ENCODE measurements around the gene TRMT112. TPM values are rescaled to one million over a fixed set of nuclear protein-coding genes. Genes with fewer than 3 reads are reported as not detected.

Gene TRMT112
- total RNA-seq, 1 donor from 2014 or later: 156 TPM

DNA sequence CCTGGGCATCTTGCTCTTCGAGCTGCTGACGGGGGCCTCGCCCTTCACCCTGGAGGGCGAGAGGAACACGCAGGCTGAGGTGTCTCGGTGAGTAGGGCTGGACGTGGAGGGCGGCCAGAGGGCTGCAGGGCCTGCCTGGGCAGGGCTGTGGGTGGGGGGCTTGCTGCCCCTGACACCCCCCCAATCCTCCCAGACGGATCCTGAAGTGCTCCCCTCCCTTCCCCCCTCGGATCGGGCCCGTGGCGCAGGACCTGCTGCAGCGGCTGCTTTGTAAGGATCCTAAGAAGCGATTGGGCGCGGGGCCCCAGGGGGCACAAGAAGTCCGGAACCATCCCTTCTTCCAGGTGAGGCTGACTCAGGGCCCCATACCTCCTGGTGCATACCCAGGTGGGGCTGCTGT lies 44.3 kb upstream of the TRMT112 start:
- H3K4me1 Mint-ChIP-seq: peaks cover 42% of the 10 kb centered on the region
- TF ChIP-seq, protein P1, sequence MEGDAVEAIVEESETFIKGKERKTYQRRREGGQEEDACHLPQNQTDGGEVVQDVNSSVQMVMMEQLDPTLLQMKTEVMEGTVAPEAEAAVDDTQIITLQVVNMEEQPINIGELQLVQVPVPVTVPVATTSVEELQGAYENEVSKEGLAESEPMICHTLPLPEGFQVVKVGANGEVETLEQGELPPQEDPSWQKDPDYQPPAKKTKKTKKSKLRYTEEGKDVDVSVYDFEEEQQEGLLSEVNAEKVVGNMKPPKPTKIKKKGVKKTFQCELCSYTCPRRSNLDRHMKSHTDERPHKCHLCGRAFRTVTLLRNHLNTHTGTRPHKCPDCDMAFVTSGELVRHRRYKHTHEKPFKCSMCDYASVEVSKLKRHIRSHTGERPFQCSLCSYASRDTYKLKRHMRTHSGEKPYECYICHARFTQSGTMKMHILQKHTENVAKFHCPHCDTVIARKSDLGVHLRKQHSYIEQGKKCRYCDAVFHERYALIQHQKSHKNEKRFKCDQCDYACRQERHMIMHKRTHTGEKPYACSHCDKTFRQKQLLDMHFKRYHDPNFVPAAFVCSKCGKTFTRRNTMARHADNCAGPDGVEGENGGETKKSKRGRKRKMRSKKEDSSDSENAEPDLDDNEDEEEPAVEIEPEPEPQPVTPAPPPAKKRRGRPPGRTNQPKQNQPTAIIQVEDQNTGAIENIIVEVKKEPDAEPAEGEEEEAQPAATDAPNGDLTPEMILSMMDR (IDR thresholded peaks at IDR 0.05): no peak
- ChIA-PET POLR2A (no interaction called here), CTCF (interaction anchor here (1.8 kb wide), 1 partner anchor 44 kb away, joined by 12 read pairs; the partner anchor contains the start of genes PRDX5 and TRMT112)
- no peak overlapping the region for H3K4me3 Mint-ChIP-seq
- ATAC-seq (ENCODE audit: low read depth) (no peak), DNase-seq (no peak)
- intact Hi-C loops (cut with micrococcal nuclease): loop anchor here (5.0 kb wide), 1 partner anchor 291 kb away; no protein-coding TSS in a partner anchor
- no peaks in the 10 kb centered on the region for H3K9me3 Mint-ChIP-seq
- peaks cover 50% of the 10 kb centered on the region for H3K36me3 Mint-ChIP-seq (ENCODE audit: low read depth)
- H3K27me3 Mint-ChIP-seq: no peaks in the 10 kb centered on the region
- H3K27ac Mint-ChIP-seq: peak overlapping the region; percentile 8

- Mint-ChIP-seq H3K4me1 (peaks cover 45% of the 10 kb centered on the region), H3K9me3 (no peaks in the 10 kb centered on the region), H3K27ac (no peak overlapping the region), H3K36me3 (ENCODE audit: low read depth) (peaks cover 46% of the 10 kb centered on the region), H3K27me3 (no peaks in the 10 kb centered on the region), H3K4me3 (peak overlapping the region; percentile 82)
- CTCF ChIA-PET: interaction anchor here (1.0 to 2.2 kb wide), 5 partner anchors 19 to 382 kb away, joined by 3 to 12 read pairs (median 6); partner anchors contain the start of genes CCDC88B, PRDX5 and TRMT112
- intact Hi-C loops (cut with micrococcal nuclease): loop anchor here (5.0 kb wide), 1 partner anchor 292 kb away; no protein-coding TSS in a partner anchor
- POLR2A ChIA-PET: interaction anchor here (0.6 to 2.8 kb wide), 3 partner anchors 18 to 51 kb away, joined by 4 to 19 read pairs (median 5); partner anchors contain the start of genes PRDX5 and TRMT112
- ATAC-seq (ENCODE audit: low read depth): no peak
- TF ChIP-seq, protein P1 (IDR thresholded peaks at IDR 0.05): no peak
- no peak for DNase-seq
Observed at GRCh38 chr11:64360448-64360921, 43.1 kb upstream of the TRMT112 start.

DNA sequence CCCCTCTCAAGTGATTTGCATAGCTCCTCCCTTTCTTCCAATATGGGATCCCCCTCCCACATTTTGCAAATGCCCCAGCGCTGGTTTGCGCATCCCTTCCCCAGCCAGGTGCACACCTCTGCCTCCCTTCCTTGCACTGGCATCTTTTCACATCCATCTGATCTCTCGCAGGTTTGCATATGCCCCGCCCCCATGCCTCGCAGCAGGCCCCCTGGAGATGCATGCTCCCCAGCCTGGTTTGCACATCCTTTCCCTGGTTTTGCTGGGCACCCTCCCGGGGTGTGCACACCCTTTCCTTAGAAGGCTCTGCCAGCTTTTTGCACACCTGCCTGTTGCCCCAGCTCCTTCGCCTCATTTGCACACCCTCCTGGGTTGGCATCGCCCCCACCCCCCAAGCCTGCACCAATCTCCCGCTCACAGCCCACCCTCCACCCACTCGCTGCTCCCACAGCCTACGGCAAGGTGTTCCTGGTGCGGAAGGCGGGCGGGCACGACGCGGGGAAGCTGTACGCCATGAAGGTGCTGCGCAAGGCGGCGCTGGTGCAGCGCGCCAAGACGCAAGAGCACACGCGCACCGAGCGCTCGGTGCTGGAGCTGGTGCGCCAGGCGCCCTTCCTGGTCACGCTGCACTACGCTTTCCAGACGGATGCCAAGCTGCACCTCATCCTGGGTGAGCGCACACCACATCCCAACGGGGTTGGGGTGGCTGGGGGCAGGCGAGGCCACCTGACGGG lies 42.5 kb upstream of the TRMT112 start:
- Mint-ChIP-seq H3K9me3 (no peaks in the 10 kb centered on the region), H3K4me3 (peak overlapping the region; percentile 82), H3K4me1 (peaks cover 50% of the 10 kb centered on the region), H3K27me3 (no peaks in the 10 kb centered on the region), H3K27ac (peak overlapping the region; percentile 53), H3K36me3 (ENCODE audit: low read depth) (peaks cover 44% of the 10 kb centered on the region)
- DNase-seq (no peak), ATAC-seq (ENCODE audit: low read depth) (no peak)
- CTCF ChIA-PET: interaction anchor here (0.7 to 2.2 kb wide), 7 partner anchors 19 to 383 kb away, joined by 3 to 12 read pairs (median 3); partner anchors contain the start of genes CCDC88B, PRDX5 and TRMT112
- TF ChIP-seq, protein P1 (IDR thresholded peaks at IDR 0.05): no peak
- POLR2A ChIA-PET: interaction anchor here (0.6 to 2.8 kb wide), 5 partner anchors 18 to 55 kb away, joined by 3 to 19 read pairs (median 4); partner anchors contain the start of genes PRDX5 and TRMT112
- intact Hi-C loops (cut with micrococcal nuclease): loop anchor here (1.0 to 5.0 kb wide), 4 partner anchors 25 to 292 kb away; partner anchors contain the start of gene PRDX5

- TF ChIP-seq, protein P1 (IDR thresholded peaks at IDR 0.05): no peak
- peak within 1 kb of the TSS; percentile 82 for H3K4me3 Mint-ChIP-seq
- no peaks in the 10 kb centered on the region for H3K27me3 Mint-ChIP-seq
- ChIA-PET CTCF (interaction anchor here (0.7 to 2.2 kb wide), 7 partner anchors 18 to 384 kb away, joined by 3 to 10 read pairs (median 4); partner anchors contain the start of genes ESRRA, PRDX5 and TRMT112), POLR2A (interaction anchor here (0.6 to 2.8 kb wide), 6 partner anchors 17 to 55 kb away, joined by 3 to 19 read pairs (median 3); partner anchors contain the start of genes PRDX5 and TRMT112)
- peak; percentile 55 for DNase-seq
- peak within 1 kb of the TSS; percentile 53 for H3K27ac Mint-ChIP-seq
- H3K9me3 Mint-ChIP-seq: no peaks in the 10 kb centered on the region
- intact Hi-C loops (cut with micrococcal nuclease): loop anchor here (1.0 to 5.0 kb wide), 3 partner anchors 24 to 88 kb away; partner anchors contain the start of gene PRDX5
- ATAC-seq (ENCODE audit: low read depth): peak; percentile 72
- H3K4me1 Mint-ChIP-seq: peaks cover 47% of the 10 kb centered on the region
- peaks cover 40% of the 10 kb centered on the region for H3K36me3 Mint-ChIP-seq (ENCODE audit: low read depth)
Observed at GRCh38 chr11:64358907-64359711, 41.8 kb upstream of the TRMT112 start, which contains the start of gene RPS6KA4. Gene RPS6KA4 (plus strand): TSS chr11:64359162. CDS start chr11:64359236, 74 bp downstream.

All from activated B cell treated with CpG ODN at 0.5 μM for 24 hours (primary cell).